SHP77 treated with DMSO at 0.1 percent for 48 hours (cell line): ENCODE data around the gene ZBTB5.
"Not testable (repeated sequence)": the region's sequence is repeated elsewhere in the genome, so short reads cannot be mapped to it uniquely, and the experiment has no call there.

ENCODE experiments used
- DNase-seq: peaks from one replicate; lab custom pipeline; 2025; lab: John Stamatoyannopoulos, UW

Gene ZBTB5

GRCh38 chr9:37465249-37466036, at the start of gene ZBTB5:
Gene ZBTB5, minus strand, starts transcription at chr9:37465450. Its CDS starts 22,899 bp downstream, at chr9:37442551.
- DNase-seq: peak; percentile 92

GRCh38 chr9:37514999-37515398, 49.7 kb upstream of the ZBTB5 start:
- DNase-seq: no peak

GRCh38 chr9:37514415-37514814, 49.2 kb upstream of the ZBTB5 start:
- DNase-seq: not testable (repeated sequence)

- no peak for DNase-seq
Measured at GRCh38 chr9:37512437-37512836, 47.2 kb upstream of the ZBTB5 start.

GRCh38 chr9:37511016-37512010, 46.1 kb upstream of the ZBTB5 start:
- DNase-seq: no peak

- not testable (repeated sequence) for DNase-seq
Measured at GRCh38 chr9:37510053-37510452, 44.8 kb upstream of the ZBTB5 start.

- no peak for DNase-seq
Measured at GRCh38 chr9:37509536-37509935, 44.3 kb upstream of the ZBTB5 start.

GRCh38 chr9:37508834-37509206, 43.6 kb upstream of the ZBTB5 start:
- no peak for DNase-seq

GRCh38 chr9:37508135-37508833, 43.0 kb upstream of the ZBTB5 start:
- DNase-seq: no peak

GRCh38 chr9:37507566-37508134, 42.4 kb upstream of the ZBTB5 start:
- no peak for DNase-seq

GRCh38 chr9:37504605-37505004, 39.4 kb upstream of the ZBTB5 start:
- no peak for DNase-seq

GRCh38 chr9:37503736-37504135, 38.5 kb upstream of the ZBTB5 start:
- DNase-seq: no peak

GRCh38 chr9:37501957-37502596, 36.8 kb upstream of the ZBTB5 start:
- DNase-seq: no peak

- DNase-seq: no peak
Measured at GRCh38 chr9:37499297-37499696, 34.0 kb upstream of the ZBTB5 start.

- no peak for DNase-seq
Measured at GRCh38 chr9:37498457-37498856, 33.2 kb upstream of the ZBTB5 start.

GRCh38 chr9:37497320-37497719, 32.1 kb upstream of the ZBTB5 start:
- DNase-seq: no peak

GRCh38 chr9:37496020-37496419, 30.8 kb upstream of the ZBTB5 start:
- no peak for DNase-seq

GRCh38 chr9:37495571-37495970, 30.3 kb upstream of the ZBTB5 start:
- no peak for DNase-seq

GRCh38 chr9:37491939-37492338, 26.7 kb upstream of the ZBTB5 start:
- no peak for DNase-seq

- no peak for DNase-seq
Measured at GRCh38 chr9:37486616-37487548, 21.6 kb upstream of the ZBTB5 start.
